GM23248 (cell line): Measurements from ENCODE around the gene THADA.

Experiments used
- EZH2 ChIP-seq: fragments of 200-600 bp; sonication (generic); IDR thresholded peaks from 2 replicates; pipeline ENCODE4 v1.6.1; 2018; ENCODE audit warnings: antibody characterized with exemption, mild to moderate bottlenecking; ENCODE audit not compliant: insufficient read depth, poor library complexity, severe bottlenecking
- EZH2phosphoT487 ChIP-seq: fragments of 200-600 bp; sonication (generic); IDR thresholded peaks from 2 replicates; pipeline ENCODE4 v1.6.1; 2018; ENCODE audit warnings: antibody characterized with exemption, moderate library complexity, mild to moderate bottlenecking, low read depth; ENCODE audit not compliant: insufficient read depth

DNA sequence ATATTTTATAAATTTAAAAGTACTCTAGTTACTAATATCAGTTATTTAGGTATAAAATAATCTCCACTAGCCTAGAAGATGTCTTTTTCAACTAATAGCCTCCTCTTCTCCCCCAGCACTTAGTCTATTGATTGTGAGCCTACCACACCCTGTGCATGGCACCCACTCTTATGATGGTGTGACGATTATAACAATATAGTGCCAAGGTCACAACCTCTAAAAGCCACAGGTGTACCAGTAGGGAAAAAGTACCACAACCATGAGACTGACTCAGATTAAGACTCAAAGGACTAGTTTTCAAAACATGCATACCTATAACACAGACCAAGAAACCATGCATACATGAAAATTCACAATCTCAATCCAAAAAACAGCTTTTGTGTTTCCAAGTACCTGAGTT lies 27.6 kb downstream of the THADA start:
- TF ChIP-seq EZH2phosphoT487, result no peak
- no peak for TF ChIP-seq EZH2
